Astrocyte (in vitro differentiated cells and primary cell): ENCODE measurements around the gene FOXC2. TPM values are rescaled to one million over a fixed set of nuclear protein-coding genes. Genes with fewer than 3 reads are reported as not detected.

Experiments used
- DNase-seq: peaks from one replicate; pipeline ENCODE4 v3.0.0-alpha.2; 2010; ENCODE audit warnings: low read depth
- FAIRE-seq: peaks from 2 replicates; lab custom pipeline; 2011; peaks lifted over from hg19 to GRCh38; lab: Jason Lieb, UNC
- H2AFZ ChIP-seq: 2 replicates; pipeline ENCODE4 v1.6.0; 2012; ENCODE audit warnings: low read depth, low read length, inconsistent platforms
- H3K27ac ChIP-seq: 2 replicates; pipeline ENCODE4 v1.5.1; 2011; ENCODE audit warnings: low read depth, low read length, inconsistent platforms
- H3K27me3 ChIP-seq: 2 replicates; pipeline ENCODE4 v1.6.0; 2011; ENCODE audit warnings: low read length, inconsistent platforms; ENCODE audit not compliant: insufficient read depth
- H3K36me3 ChIP-seq: 2 replicates; pipeline ENCODE4 v1.5.1; 2011; ENCODE audit warnings: low read length, inconsistent platforms; ENCODE audit not compliant: insufficient read depth
- H3K4me1 ChIP-seq: 2 replicates; pipeline ENCODE4 v1.5.1; 2011; ENCODE audit warnings: low read length, inconsistent platforms; ENCODE audit not compliant: insufficient read depth
- H3K4me2 ChIP-seq: 2 replicates; pipeline ENCODE4 v1.6.0; 2012; ENCODE audit warnings: low read length, inconsistent platforms
- H3K4me3 ChIP-seq: 2 replicates; pipeline ENCODE4 v1.5.1; 2011; ENCODE audit warnings: low read depth, mild to moderate bottlenecking, low read length, inconsistent platforms; ENCODE audit not compliant: insufficient read depth
- H3K79me2 ChIP-seq: 2 replicates; pipeline ENCODE4 v1.6.0; 2012; ENCODE audit warnings: mild to moderate bottlenecking, low read length, inconsistent platforms; ENCODE audit not compliant: insufficient read depth
- H3K9ac ChIP-seq: 2 replicates; pipeline ENCODE4 v1.6.0; 2012; ENCODE audit warnings: mild to moderate bottlenecking, low read length, inconsistent platforms
- H3K9me3 ChIP-seq: 2 replicates; pipeline ENCODE4 v1.5.1; 2012; ENCODE audit warnings: low read depth, mild to moderate bottlenecking, low read length, inconsistent platforms; ENCODE audit not compliant: insufficient read depth
- H4K20me1 ChIP-seq: 2 replicates; pipeline ENCODE4 v1.6.0; 2012; ENCODE audit warnings: low read length, inconsistent platforms; ENCODE audit not compliant: insufficient read depth
- H3K27ac Mint-ChIP-seq: one replicate; pipeline ENCODE4 v1.8.0; 2021; ENCODE audit warnings: mild to moderate bottlenecking, mixed read lengths; ENCODE audit not compliant: unreplicated experiment
- H3K27me3 Mint-ChIP-seq: one replicate; pipeline ENCODE4 v1.8.0; 2021; ENCODE audit warnings: low read depth, mixed read lengths; ENCODE audit not compliant: unreplicated experiment
- H3K36me3 Mint-ChIP-seq: one replicate; pipeline ENCODE4 v1.8.0; 2021; ENCODE audit warnings: low read depth, mixed read lengths; ENCODE audit not compliant: unreplicated experiment
- H3K4me1 Mint-ChIP-seq: one replicate; pipeline ENCODE4 v1.8.0; 2021; ENCODE audit warnings: low read depth, mixed read lengths; ENCODE audit not compliant: unreplicated experiment
- H3K4me3 Mint-ChIP-seq: one replicate; pipeline ENCODE4 v1.8.0; 2021; ENCODE audit warnings: mild to moderate bottlenecking, moderate library complexity, mixed read lengths; ENCODE audit not compliant: unreplicated experiment
- H3K9me3 Mint-ChIP-seq: one replicate; pipeline ENCODE4 v1.8.0; 2021; ENCODE audit warnings: mild to moderate bottlenecking, mixed read lengths; ENCODE audit not compliant: unreplicated experiment
- CTCF ChIP-seq: IDR thresholded peaks from 2 replicates; pipeline ENCODE4 v1.5.1; 2011; ENCODE audit warnings: low read depth, mild to moderate bottlenecking, inconsistent platforms, low read length, moderate library complexity; ENCODE audit not compliant: insufficient read depth
- EZH2 ChIP-seq: IDR thresholded peaks from 2 replicates; pipeline ENCODE4 v1.6.1; 2012; ENCODE audit warnings: mild to moderate bottlenecking, low read length, inconsistent platforms; ENCODE audit not compliant: insufficient read depth
- total RNA-seq: library from RNA; stranded (reverse); gene quantifications from 2 replicates; pipeline ENCODE4 v1.2.1, GENCODE V29; 2021

The FOXC2 gene
- total RNA-seq, 1 donor from 2014 or later = 15.8 TPM

DNA sequence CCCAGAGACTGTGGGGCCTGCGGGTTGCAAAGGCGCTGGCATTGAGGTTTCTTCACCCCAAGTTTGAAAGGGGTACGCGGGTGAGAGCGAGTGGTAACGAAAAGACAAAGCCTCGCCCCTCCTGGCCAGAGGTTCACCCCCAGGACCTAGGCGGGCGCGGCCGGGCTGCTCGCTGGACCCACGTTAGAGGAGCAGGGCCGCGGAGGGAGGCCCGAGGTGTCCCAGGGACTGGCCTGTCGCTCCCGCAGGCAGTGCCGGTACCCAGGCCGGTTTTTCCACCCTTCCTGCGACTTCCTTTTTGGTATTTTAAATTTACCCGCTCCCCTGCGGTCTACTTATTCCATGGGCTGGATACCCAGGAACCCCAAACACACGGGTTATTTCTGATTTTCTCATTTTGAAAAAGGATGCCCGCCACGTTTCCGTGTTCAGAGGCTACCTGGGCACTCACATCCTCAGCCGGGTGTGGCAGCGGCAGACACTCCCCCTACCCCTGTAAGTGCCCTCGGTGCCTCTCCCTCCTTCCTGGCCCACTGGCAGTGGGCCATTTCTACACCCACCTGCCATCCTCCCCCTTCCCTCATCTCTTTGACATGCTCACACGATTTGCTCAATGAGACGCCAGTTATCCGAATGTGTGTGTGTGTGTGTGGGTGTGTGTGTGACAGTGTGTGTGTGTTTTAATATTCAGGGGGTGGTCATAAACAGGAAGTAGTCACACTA is 10.1 kb downstream of the FOXC2 start:
- no peak overlapping the region for H2AFZ ChIP-seq
- Mint-ChIP-seq H3K4me1 (peaks cover 56% of the 10 kb centered on the region), H3K4me3 (peak overlapping the region; percentile 98), H3K27me3 (peaks cover 17% of the 10 kb centered on the region), H3K27ac (peak overlapping the region; percentile 95), H3K36me3 (no peaks in the 10 kb centered on the region), H3K9me3 (peaks cover 3% of the 10 kb centered on the region)
- peaks cover 89% of the 10 kb centered on the region for H3K79me2 ChIP-seq
- H3K4me1 ChIP-seq = peaks cover 81% of the 10 kb centered on the region
- peak overlapping the region; percentile 95 for H3K9ac ChIP-seq
- FAIRE-seq (no peak), DNase-seq (peak; percentile 80)
- H3K4me3 ChIP-seq = peak overlapping the region; percentile 73
- peak overlapping the region; percentile 90 for H3K4me2 ChIP-seq
- H3K27me3 ChIP-seq = no peaks in the 10 kb centered on the region
- H4K20me1 ChIP-seq = peaks cover 30% of the 10 kb centered on the region
- H3K36me3 ChIP-seq = peaks cover 4% of the 10 kb centered on the region
- TF ChIP-seq CTCF (no peak), EZH2 (no peak)
- H3K27ac ChIP-seq = peak overlapping the region; percentile 94
- no peaks in the 10 kb centered on the region for H3K9me3 ChIP-seq

GRCh38 chr16:86577314-86577971 is 10.8 kb downstream of the FOXC2 start:
- TF ChIP-seq CTCF (no peak), EZH2 (no peak)
- peaks cover 78% of the 10 kb centered on the region for H3K4me1 ChIP-seq
- no peak overlapping the region for H2AFZ ChIP-seq
- H3K4me1 Mint-ChIP-seq = peaks cover 58% of the 10 kb centered on the region
- peak overlapping the region; percentile 90 for H3K4me2 ChIP-seq
- H3K9me3 ChIP-seq = no peaks in the 10 kb centered on the region
- peaks cover 23% of the 10 kb centered on the region for H4K20me1 ChIP-seq
- H3K4me3 Mint-ChIP-seq = peak overlapping the region; percentile 98
- peak overlapping the region; percentile 73 for H3K4me3 ChIP-seq
- no peak for FAIRE-seq
- H3K27me3 ChIP-seq = no peaks in the 10 kb centered on the region
- H3K9ac ChIP-seq = peak overlapping the region; percentile 95
- H3K36me3 Mint-ChIP-seq = no peaks in the 10 kb centered on the region
- H3K27ac ChIP-seq = peak overlapping the region; percentile 94
- H3K9me3 Mint-ChIP-seq = peaks cover 3% of the 10 kb centered on the region
- peak; percentile 74 for DNase-seq
- peaks cover 4% of the 10 kb centered on the region for H3K36me3 ChIP-seq
- H3K27ac Mint-ChIP-seq = peak overlapping the region; percentile 79
- peaks cover 89% of the 10 kb centered on the region for H3K79me2 ChIP-seq
- H3K27me3 Mint-ChIP-seq = peaks cover 12% of the 10 kb centered on the region
